Activated CD8-positive, alpha-beta memory T cell treated with anti-CD3 and anti-CD28 coated beads for 36 hours (primary cell): ENCODE results near the gene THRB. TPM values are rescaled to one million over a fixed set of nuclear protein-coding genes. Genes with fewer than 3 reads are reported as not detected.

Source experiments
- CTCF ChIA-PET: fragments of 350-600 bp; sonication (Branson Sonifier 250); formaldehyde crosslinking; loops from one replicate; lab custom pipeline; 2021; ENCODE audit warnings: antibody characterized with exemption; lab: Charles Lee
- POLR2A ChIA-PET: fragments of 350-600 bp; sonication (Branson Sonifier 250); formaldehyde crosslinking; loops from one replicate; lab custom pipeline; 2021; ENCODE audit warnings: antibody characterized with exemption; lab: Charles Lee
- total RNA-seq, 2 experiments: library from RNA; stranded (reverse); gene quantifications; one replicate each; pipeline ENCODE4 v1.2.3, GENCODE V29; 2021

THRB gene
- total RNA-seq, 2 experiments from 2014 or later = not detected

DNA sequence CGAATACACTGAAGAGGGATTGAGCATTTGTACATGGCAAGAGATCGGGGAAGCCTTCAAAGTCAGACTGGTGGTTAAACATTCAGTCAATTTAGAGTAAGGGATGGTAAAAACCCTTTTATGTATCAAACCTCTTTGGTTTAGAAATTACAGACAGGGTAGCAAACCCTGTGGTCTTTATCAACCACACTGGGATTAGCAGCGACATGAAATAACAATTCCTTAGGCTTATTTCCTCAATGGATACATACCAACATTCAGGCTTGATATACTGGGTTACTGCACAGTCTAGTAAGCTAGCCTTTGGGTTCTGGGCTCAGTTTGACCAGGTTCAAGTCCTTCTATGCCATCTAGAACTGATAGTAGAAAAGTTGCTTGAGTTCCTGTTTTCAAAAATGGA is 127.4 kb downstream of the THRB start:
- ChIA-PET POLR2A (no interaction called here), CTCF (no interaction called here)

DNA sequence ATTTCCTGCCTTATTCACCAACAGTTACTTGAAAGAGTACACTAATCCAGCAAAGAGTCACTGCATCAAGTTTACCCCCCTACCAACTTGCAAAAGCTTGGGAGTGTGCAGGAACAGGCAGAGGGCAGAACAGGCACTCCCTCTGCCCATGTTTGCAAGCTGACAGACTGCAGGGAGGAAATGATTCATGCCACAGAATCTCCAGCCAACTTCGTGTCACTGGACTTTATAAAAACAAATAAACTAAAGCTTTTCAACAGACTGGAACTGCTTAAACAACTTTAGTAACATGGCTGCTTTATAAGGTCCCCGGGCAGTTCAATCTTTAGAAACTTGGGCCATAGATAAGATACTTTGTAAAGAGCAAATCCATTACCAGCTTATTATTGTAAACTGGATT is 129.5 kb downstream of the THRB start:
- CTCF ChIA-PET = no interaction called here
- POLR2A ChIA-PET = no interaction called here

DNA sequence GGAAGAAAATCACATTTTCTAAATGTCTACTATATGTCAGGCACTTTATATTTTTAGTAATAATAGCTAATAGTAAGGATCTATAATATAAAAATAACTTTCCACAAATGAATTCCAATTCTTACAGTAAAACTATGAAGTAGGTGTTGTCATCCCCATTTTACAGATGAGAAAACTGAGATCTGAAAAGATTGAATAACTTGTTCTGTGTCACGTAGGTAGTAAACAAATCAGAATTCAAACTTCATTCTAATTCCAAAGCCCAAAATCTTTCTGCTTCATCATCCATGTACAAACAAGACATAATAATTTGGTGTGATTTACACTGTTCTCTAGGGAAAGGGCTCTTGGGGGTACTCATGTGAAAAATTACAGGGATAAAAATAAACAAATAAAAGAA is 130.3 kb downstream of the THRB start:
- POLR2A ChIA-PET = no interaction called here
- CTCF ChIA-PET = no interaction called here

DNA sequence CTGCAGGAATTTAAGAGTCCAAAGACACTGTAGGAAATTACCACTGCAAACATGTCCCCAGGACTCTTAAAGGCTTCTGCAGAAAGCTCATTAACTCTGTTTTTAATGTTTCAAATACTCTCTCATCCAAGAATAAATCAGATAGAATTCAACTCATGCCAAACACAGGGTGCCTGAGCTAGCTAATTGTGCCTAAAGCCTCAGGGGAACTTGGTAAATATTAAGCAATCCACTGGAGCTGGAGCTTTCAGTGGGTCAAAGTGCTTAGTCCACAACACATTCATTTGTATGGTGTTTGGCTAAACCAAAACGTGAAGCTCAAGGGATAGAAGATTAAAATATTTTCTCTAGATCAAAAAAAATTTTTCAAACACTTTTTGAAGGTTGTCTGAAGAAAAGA is 131.4 kb downstream of the THRB start:
- CTCF ChIA-PET = no interaction called here

DNA sequence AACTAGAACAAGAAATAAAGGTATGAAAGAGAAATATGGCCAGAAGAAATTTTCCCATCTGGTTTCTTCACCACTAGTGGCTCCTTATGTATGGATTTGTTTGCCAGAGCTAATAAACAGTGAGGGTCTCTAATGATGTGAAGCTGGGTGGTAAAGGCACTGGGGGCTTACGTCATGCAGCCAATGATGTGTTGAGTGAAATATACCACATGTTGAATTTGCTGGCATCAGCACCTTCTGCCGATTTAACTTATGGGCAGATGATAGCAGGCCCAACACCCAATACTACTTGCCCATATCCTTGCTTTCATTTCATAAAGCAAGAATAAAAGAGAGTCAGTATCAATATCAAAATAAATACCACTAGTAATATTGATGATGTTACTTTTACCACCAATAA is 133.0 kb downstream of the THRB start:
- CTCF ChIA-PET = no interaction called here

More for the DNA sequence above, 131.4 kb downstream of the THRB start:
- POLR2A ChIA-PET = no interaction called here

DNA sequence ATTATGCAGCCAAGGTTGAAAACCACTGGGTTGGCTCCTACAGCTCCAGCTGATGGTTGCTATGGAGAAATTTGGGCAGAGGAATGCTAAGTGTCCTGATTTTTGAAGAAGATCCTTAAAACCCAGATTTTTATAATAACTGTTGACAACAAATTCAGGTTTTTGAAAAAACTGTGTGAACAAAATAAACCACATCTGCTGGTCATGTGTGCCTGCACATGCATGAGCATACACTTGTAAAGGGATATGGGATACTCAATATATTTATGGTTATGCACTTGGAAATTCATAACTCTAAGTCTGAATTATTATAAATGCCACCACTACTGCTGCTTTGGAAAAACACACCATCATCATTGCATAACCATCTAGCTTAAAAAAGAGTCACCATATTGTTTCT is 133.7 kb downstream of the THRB start:
- POLR2A ChIA-PET = no interaction called here

More for the DNA sequence above, 133.0 kb downstream of the THRB start:
- POLR2A ChIA-PET = no interaction called here

DNA sequence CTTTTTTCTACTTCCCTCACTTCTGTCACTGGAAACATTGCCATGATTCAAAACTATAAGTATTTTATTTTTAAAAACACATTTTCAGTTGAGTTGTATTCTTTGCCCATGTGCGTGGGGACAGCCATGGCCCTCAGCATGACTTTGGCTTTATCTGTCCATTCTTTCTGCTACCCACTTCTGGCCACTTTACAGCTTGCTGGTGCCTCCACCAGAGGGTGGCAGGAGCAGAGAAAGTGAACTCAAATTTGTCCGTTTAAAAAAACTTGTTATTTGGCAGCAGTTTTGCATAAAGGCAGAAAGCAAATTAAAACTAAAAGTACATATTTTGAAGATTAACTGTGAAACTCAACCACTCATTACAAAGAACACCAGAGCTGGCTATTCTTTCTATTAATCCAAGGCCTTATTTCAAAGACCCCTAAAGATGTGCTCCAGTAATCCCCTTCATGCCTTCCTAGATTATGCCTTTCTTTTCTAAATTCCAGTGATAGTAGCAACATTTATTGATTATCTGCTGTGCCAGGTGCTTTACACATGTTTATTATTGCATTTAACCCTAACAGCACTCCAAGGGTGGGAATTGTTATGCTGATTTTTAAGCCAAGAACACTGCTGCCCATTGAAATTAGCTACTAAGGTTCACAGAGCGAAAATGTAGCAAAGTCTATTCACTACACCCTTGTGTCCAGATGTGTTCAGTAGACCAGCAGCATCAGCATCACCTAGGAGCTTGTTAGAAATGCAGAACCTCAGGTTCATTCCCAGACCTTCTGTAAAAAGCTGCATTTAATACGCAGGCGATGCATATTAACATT is 134.8 kb downstream of the THRB start:
- POLR2A ChIA-PET = no interaction called here
- CTCF ChIA-PET = interaction anchor here (0.6 kb wide), 1 partner anchor 933 kb away, joined by 3 read pairs; no protein-coding TSS in a partner anchor

More for the DNA sequence above, 133.7 kb downstream of the THRB start:
- CTCF ChIA-PET = no interaction called here

DNA sequence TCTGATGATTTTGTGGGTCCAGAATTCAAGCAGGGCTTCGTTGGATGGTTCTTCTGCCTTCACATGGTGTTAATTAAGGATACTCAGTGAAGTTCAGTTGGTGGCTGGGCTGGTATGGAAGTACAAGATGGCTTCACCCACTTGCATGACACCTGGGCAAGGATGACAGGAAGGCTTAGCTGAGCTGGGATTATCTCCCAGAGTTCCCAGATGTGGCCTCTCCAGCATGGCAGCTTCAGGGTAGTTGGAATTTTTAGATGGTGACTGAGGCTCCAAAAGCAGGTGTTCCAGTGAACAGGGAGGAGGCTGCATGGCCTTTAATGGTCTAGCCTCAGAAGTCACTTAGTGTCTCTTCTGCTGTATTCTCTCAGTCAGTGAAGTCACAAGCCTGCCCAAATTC is 135.5 kb downstream of the THRB start:
- POLR2A ChIA-PET = no interaction called here
- CTCF ChIA-PET = no interaction called here

DNA sequence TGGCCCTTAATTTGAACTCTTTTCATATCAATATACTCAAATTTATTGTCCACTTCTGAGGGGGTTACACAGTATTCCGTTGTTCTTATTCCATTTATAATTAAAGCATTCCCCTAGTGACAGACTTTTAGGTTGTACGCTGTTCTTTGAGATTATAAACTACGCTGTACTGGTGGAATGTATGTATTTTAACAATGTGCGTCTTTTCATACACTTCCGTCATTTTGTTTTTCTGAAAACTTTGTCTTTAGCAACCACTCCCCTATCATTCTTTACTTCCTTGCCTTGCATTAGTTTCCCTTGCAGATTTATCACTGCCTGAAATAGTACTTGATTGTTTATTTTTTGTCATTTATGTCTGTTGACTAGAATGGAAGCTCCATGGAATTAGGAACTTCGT is 137.0 kb downstream of the THRB start:
- CTCF ChIA-PET = no interaction called here

DNA sequence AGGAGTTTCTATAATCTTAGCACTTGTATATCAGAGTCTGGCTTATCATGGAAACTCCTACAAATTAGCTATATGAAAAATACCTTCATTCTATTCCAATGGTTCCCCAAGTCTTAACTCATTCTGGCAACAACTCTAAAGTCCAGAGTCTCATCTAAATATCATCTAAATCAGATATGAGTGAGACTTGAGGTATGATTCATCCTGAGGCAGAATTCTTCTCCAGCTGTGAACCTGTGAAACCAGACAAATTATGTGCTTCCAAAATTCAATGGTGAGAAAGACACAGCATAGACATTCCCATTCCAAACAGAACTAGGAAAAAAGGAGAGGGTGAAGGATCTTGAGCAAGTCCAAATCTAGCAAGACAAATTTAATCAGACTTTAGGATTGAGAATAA is 138.8 kb downstream of the THRB start:
- ChIA-PET CTCF (no interaction called here), POLR2A (no interaction called here)

More for the DNA sequence above, 137.0 kb downstream of the THRB start:
- POLR2A ChIA-PET = no interaction called here

DNA sequence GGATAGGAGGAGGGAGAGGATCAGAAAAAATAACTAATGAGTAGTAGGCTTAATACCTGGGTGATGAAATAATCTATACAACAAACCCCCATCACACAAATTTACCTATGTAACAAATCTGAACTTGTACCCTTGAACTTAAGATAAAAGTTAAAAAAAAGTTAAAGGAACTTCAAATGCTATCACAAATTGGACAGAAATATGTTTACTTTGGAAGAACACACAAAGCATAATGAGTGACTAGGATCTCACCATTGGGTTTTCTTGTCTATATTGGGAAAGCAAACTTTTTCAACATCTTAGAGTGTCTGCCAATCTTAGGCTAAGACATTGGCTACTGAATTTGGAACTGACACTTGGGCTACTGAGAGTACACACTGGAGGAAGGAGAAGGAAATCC is 140.4 kb downstream of the THRB start:
- ChIA-PET CTCF (no interaction called here), POLR2A (no interaction called here)

DNA sequence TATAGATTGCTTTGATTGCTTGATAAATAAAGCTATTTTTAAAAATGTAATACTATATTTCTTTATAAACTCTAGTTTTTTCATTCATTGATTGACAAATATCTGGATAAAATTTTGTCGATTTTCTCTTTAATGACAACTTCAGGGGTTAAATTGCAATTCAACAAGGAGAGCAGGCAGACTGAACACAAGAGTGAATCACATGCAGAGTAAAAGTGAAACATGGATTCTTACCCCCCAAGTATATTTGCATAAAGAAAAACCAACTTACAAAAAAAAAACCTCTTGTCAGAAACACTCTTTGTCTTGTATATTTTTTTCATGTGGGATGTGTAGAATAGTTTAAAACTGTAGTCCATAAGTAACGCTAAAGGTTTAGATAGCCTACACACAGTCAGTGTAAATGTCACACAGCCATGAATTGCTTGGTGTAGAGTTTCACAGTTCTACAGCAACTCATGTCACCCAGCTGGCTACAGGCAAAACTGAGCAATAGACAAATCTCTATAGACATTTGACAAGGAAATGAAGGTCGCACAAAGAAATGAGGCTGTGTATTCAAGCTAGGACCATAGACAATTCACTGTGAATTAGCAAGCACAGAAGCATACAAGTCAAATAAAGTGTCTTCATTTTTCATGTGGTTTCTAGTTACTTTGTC is 141.6 kb downstream of the THRB start:
- ChIA-PET CTCF (no interaction called here), POLR2A (no interaction called here)

DNA sequence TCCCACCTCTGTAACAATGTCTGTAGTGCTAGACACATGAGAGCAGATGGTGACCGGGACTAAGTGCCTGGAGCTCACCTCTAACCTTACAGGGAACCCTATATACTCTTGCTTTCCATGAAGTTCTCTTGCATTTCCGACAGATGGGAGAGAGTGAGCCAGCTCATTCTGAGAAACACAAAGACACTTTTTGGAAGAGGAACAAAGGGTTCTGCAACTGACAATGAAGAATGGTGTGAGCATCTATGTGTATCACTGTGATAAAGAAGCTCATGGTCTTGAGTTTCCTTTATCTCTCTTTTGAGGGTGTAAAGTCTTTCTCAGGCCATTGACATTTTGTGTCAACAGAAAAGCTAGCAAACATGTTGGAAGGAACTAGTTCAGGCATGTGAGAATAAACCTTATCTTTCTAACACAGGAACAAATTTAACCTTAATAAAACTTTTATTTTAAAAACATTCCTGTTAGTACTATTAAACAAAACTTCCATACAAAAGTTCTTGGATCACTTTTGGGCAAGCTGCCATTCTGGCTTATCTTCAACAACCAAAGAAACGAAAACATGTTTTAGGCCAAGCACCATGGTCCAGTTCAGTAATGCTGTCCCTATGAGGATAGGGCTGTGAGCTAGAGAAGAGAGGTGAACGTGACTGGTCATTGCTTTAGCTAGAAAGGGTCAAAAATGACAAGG is 142.7 kb downstream of the THRB start:
- POLR2A ChIA-PET = no interaction called here
- CTCF ChIA-PET = no interaction called here

DNA sequence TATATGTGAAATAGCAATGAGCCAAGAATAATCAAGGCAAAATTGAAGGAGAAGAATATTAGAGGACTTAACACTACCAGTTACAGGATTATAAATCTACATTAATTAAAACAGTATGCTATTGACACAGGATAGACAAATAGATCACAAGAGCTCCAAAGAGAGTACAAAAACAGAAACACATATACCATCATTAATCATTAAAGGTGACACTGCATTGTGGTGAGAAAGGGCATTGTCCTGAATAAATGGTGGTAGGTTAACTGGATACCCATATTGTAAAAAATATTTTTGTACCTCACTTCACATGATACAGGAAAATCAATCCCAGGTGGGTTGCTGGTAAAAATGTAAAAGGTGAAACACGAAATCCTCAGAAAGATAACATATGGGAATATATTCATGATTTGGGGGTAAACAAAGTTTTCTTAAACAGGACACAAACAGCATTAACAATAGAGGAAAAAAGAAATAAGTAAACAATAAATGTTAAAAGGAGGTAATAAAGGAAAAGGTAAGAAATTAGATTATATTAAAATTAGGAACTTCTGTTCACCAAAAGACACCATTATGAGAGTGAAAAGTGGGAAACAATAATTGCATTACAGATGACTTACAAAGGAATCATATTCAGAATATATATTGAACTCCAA is 145.2 kb downstream of the THRB start:
- ChIA-PET POLR2A (no interaction called here), CTCF (no interaction called here)

DNA sequence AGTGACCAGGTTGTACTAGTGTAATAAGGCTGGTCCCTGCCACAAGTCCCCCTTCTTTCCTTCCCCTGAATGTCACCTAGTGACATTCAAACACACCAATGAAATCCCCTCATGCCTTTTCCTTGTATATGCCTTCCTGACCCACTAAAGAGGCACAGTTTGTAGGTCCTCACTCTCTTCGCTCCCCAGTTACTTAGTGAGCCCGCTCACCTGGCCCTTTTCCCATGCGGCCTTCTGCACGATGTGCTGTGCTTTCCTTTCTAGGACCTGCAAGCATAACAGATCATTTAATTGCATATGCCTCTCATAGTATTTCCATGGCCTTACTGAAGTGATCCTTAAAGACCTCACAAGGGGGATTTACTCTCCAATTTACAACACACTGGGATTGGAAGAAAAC is 146.3 kb downstream of the THRB start:
- ChIA-PET CTCF (no interaction called here), POLR2A (no interaction called here)

DNA sequence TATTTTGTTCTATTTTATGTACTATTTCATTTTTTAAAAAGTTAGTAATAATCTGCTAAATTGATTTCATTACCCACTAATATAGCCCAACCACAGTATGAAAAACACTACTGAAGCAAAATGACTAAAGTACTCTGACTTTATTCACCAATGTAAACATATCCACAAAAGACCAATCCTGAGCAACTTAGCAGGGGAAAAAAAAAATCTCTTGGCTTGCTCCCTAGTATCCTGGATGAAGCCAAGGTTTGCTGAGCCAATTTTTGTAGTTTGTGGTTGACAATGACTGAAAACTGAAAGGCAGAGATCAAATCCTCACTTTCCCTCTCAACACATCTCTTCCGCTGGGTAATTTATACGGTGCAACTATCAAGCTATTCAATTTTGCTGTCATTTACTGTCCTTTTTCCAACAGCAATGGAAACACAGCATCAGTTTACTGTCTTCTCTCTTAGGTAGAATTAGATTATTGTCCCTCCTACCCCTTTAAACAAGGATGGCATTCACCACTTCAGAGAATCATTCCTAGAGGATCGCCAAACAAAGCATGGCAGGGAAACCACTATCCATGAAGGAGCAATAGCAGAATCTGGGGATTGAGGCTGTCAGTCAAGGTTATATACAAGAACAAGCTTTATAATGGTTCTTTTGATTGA is 149.7 kb downstream of the THRB start:
- CTCF ChIA-PET = no interaction called here

DNA sequence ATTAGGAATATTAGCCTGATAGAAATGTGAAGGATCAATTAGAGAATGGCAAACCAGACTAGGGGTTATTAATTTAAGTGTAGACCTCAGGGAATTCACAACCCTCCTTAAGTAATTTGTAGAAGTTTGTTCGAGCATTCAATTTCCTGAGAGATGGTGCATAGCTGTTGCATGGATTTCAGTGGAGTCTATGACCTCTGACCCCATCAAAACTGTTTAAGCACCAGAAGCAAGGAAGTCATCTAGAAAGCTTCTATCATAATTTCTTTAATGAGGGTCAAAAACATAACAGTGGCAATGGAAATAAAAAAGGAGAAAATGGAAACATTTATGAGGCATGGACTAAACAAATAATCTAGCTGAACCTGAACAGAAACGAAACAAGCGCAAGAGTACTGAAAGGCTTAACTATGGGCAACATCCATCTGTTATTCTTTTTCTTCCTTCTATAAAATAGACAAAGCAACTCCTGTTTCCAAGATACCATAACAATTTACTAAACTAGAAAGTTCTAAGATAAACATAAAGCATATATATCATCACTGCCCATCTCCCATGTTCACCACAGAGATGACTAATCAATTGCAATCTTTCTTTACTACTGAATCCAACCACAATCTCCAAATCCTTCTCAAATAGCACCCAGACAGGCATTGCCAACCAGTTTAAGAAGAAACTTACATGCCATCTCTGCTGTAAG is 151.4 kb downstream of the THRB start:
- CTCF ChIA-PET = no interaction called here
- POLR2A ChIA-PET = no interaction called here

More for the DNA sequence above, 149.7 kb downstream of the THRB start:
- POLR2A ChIA-PET = no interaction called here

DNA sequence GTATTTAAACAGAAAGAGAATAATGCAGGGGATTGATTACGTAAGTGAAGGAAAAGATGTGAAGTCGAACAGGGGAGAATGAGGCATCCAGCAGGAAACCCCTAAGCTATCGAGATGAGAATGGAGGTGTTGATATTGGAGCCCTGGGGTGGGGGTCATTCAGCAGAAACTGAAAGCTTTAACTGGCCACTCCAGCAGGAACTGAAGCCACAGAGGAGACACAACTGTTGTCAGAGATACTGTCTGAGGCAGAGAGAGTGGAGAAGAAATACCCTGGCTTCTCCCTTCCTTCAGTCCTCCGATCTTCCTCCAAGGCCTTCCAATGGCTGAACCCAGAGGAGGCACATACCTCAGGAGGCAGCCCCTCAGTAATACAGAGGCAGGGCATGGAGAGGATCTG is 152.4 kb downstream of the THRB start:
- ChIA-PET POLR2A (no interaction called here), CTCF (interaction anchor here (0.7 kb wide), 1 partner anchor 745 kb away, joined by 4 read pairs; no protein-coding TSS in a partner anchor)

DNA sequence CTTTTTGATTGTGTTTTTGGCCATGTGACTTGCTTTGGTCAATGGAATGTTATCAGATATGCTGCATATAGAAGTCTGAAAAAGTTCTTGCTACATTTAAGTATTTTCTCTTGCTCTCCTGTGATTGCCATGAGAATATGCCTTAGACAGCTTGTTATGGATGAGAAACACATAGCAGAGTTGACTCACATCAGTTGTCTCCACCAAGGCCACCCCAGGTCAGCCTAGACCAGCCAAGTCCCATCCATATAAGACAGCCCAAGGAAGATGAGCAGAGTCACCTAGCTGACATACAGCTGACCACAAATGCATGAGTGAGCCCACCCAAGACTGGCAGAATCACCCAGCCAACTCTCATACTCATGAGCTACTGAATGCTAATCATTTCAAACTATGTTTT is 153.0 kb downstream of the THRB start:
- POLR2A ChIA-PET = no interaction called here
- CTCF ChIA-PET = interaction anchor here (0.7 kb wide), 1 partner anchor 745 kb away, joined by 4 read pairs; no protein-coding TSS in a partner anchor
